HG03565 (cell line): ENCODE data around the gene WDR86.

ENCODE experiments used
- ATAC-seq: cut with Tn5 transposase; IDR thresholded peaks from one replicate; pipeline ENCODE4 v1.9.1; 2021; ENCODE audit warnings: mild to moderate bottlenecking, moderate library complexity; ENCODE audit not compliant: unreplicated experiment

The WDR86 gene

GRCh38 chr7:151427705-151428377 lies 18.0 kb upstream of the WDR86 start:
- ATAC-seq = no peak

GRCh38 chr7:151426904-151427704 lies 17.3 kb upstream of the WDR86 start:
- no peak for ATAC-seq

- ATAC-seq = no peak
These were observed 16.6 kb upstream of the WDR86 start for GRCh38 chr7:151426441-151426903.

- no peak for ATAC-seq
These were observed 16.0 kb upstream of the WDR86 start for GRCh38 chr7:151425670-151426440.

GRCh38 chr7:151424799-151425198 lies 15.0 kb upstream of the WDR86 start:
- no peak for ATAC-seq

- no peak for ATAC-seq
These were observed 14.1 kb upstream of the WDR86 start for GRCh38 chr7:151423936-151424335.

- ATAC-seq = no peak
These were observed 13.4 kb upstream of the WDR86 start for GRCh38 chr7:151423226-151423625.

GRCh38 chr7:151422212-151422611 lies 12.4 kb upstream of the WDR86 start:
- no peak for ATAC-seq

- no peak for ATAC-seq
These were observed 10.3 kb upstream of the WDR86 start for GRCh38 chr7:151420144-151420543.

GRCh38 chr7:151416941-151417315 lies 7.1 kb upstream of the WDR86 start:
- no peak for ATAC-seq

GRCh38 chr7:151416112-151416940 lies 6.5 kb upstream of the WDR86 start:
- no peak for ATAC-seq

- no peak for ATAC-seq
These were observed 5.7 kb upstream of the WDR86 start for GRCh38 chr7:151415375-151416105.

GRCh38 chr7:151413241-151413640 lies 3.4 kb upstream of the WDR86 start:
- ATAC-seq = no peak

- ATAC-seq = no peak
These were observed 2.5 kb upstream of the WDR86 start for GRCh38 chr7:151412318-151412717.

- ATAC-seq = no peak
These were observed 1.7 kb upstream of the WDR86 start for GRCh38 chr7:151411551-151411950.

- no peak for ATAC-seq
These were observed 860 bp upstream of the WDR86 start for GRCh38 chr7:151410405-151411390.

GRCh38 chr7:151408839-151409666 lies 785 bp downstream of the WDR86 start:
- peak; percentile 66 for ATAC-seq

GRCh38 chr7:151408498-151408838 lies 1.4 kb downstream of the WDR86 start:
- no peak for ATAC-seq
